NCI-H2196 treated with DMSO at 0.1 percent for 48 hours (cell line): ENCODE results near the gene NR5A1.

Experiments used
- DNase-seq: peaks from one replicate; lab custom pipeline; 2025; ENCODE audit not compliant: unreplicated experiment; lab: John Stamatoyannopoulos, UW

Gene NR5A1

DNA sequence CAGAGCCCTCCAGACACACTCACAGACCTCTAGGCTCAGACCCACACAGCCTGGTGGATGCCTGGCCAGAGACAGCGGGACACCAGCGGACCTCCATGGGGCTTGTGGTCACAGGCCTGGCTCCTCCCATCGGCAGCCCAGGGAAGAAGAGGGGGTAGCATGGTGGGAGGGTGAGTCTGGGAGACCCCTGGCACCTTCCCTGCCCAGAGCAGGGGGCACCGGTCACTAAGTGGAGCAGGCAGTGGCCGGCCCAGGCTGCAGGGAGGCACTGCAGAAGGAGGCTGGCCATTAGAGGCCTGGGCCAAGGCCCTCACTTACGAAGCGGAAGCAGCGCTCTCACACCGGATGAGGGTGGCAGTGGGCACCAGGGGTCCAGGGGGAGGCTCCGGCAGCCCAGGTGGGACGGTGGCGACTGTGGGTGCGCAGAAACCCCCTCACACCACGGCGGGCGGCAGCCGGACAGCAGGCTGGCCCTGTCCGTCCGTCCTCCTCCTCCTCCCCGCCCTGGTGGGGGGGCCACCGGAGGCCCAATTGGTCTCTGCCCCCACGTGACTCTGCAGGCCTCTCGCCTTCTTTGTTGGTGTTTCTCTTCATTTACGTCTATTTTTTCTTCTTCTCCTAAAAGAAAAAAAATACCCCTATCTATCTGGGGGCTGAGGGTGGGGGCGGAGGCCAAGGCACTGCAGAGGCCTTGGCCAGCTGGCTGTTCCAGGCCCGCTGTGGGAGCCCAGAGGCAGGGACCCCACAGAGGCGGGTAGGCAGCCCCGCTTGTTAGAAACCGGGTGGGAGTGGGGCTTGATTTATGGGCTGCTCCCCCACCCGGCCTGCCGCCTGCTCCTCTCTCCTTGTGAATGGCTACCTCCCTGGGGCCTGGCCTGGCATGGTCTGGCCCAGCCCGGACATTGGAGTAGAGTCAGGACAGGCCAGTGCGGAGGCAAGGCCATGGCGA is at the start of gene NR5A1:
Gene NR5A1, minus strand, starts transcription at position 469 of the 949 bp plus-strand sequence. CDS start 4,004 bp downstream, outside the sequence.
- DNase-seq, result no peak

DNA sequence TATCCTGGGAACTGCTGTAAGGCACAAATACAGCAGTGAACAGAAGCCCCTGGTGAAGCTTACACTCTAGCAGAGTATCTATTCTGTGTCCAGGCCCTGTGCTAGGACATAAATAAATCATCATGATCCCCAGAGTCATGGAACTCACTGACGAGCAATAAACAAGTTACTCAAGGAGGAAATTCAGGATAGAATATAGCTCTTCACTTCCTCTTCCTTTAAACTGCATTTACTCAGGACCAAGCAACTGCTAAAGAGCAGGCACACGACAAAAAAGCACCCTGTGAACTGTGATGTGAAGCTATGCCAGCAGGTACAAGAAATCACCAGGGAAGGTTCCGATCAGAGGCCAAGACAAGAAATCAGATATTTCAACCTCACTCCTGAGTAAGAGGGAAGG is 47.8 kb upstream of the NR5A1 start:
- DNase-seq, result no peak

DNA sequence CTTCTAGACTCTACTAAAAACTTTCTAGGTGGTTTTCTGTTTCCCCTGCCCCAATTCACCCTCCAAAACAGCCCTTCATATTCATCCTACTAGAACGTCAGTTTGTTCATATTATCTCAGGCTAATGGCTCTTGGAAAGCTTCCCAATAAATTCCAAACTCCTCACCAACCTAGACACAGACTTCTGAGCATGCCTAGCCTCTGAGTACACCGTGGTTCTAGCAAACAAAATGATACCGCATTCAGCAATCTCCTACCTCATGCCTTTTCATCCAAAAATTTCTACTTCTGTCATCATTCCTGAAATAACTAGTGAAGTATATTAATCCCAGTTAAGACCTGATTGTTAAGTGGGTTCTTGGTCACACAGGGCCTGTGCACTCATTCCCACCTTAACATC is 46.5 kb upstream of the NR5A1 start:
- DNase-seq, result no peak

DNA sequence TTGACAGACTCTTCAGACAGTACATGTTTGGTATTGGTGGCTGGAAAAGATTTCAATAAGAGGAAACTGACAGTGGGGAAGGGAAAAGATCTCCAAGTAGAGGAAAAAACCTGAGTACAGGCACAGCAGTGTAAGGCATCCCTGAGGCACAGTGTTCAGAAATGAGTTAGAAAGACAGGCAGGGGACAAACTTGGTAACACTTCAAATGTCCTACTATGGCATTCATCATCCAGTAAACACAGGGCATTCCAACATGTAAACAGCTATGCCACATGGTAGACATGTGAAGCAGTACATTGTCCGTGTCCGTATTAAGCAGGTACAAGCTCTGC is 45.0 kb upstream of the NR5A1 start:
- no peak for DNase-seq

DNA sequence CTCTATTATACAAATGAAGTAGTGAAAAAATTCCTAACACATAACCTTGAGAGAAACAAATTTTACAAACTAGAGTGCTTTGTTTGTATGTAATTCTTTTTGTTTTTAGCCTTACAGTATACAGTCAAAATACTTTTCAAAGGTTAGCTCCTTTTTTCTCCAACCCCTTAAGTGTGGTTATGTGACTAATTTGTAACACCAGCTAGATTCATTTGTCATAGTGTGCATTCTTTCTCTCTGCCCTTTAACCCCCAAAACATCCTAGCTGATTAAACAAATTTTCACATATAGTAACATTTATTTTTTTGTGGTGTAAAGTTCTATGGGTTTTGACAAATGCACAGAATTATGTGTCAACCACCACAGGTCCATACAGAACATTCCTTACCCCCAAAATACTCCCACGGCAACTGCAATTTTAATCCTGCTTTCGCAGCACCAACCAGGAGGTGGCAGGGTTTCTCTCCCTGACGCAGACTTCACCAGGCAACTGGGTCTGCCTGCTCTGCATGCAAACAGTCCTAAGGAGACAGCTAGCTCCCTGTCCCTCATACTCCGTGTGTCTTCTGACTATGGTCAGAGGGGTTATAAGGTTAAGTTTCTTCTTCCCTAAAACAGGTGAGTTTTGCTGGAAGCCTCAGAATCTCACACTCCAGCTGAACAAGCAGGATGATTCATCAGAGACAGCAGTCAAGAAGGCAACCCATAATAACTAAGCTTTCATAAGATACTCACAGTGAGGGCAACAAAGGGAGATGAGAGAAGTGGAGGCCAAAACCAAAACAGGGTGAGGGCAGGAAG is 44.5 kb upstream of the NR5A1 start:
- peak; percentile 34 for DNase-seq

DNA sequence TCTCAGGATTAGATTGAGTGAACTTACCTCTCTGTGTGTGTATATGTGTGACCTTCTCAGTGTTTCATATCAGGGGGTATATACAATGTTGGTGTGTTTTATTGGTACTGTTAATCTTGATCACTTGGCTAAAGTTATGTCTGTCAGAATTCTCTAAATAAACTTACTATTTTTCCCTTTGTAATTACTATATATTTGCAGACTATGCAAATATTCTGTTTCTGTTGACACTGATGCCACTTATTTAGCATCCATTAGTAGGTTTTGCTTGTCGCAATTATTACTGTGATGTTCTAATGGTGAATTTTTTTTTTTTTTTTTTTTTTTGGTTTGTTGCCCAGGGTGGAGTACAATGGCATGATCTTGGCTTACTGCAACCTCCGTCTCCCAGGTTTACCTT is 42.9 kb upstream of the NR5A1 start:
- no peak for DNase-seq

DNA sequence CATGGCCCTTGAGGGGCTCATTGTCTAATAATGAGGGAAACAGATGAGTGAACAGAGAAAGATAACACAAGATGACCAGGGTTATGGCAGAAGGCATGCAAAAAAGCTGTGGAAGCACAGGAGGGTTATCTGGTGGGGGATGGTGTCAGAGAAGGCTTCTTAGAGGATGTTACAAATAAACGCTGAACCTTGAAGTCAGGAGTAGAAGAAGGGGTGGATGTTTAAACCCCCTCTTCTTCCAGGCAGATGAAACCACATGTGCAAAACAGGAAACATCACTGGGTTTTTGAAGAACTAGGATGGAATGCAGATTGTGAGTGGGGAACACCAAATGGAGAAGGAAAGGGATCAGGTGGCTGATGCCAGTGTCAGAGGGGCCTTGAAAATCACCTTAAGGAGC is 41.8 kb upstream of the NR5A1 start:
- DNase-seq, result no peak

DNA sequence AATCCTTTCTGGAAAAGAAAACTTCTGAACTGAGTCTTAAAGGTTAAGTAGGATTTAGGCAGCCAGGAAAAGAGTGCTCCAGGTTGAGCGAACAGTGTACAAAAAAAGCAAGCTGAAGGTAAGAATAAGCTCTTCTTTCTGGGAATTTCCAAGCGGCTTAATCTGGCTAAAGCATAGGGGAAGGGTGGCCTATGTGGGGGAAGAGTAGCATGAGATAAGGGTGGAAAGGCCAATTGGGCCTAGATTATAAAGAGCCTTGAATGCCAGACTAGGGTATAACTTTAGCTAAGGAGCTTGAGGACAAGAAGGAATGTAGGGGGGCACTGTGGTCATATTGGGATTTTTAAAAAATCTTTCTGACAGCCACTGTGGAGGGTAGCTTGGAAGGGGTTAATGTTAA is 37.3 kb upstream of the NR5A1 start:
- DNase-seq, result no peak

DNA sequence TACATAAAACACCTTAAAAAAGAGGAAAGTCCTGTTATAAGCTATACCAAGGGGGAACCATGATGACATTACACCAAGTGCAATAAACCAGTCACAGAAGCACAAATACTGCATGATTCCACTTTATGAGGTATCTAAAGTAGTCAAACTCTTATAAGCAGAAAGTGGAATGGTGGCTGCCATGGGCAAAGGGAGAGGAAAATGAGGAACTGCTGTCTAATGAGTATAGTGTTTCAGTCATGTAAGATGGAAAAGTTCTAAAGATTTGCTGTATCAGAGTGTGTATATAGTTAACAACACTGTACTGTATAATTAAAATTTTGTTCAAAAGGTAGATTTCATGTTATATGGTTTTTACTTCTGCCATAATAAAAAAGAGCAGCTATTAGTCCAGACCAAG is 34.6 kb upstream of the NR5A1 start:
- no peak for DNase-seq

DNA sequence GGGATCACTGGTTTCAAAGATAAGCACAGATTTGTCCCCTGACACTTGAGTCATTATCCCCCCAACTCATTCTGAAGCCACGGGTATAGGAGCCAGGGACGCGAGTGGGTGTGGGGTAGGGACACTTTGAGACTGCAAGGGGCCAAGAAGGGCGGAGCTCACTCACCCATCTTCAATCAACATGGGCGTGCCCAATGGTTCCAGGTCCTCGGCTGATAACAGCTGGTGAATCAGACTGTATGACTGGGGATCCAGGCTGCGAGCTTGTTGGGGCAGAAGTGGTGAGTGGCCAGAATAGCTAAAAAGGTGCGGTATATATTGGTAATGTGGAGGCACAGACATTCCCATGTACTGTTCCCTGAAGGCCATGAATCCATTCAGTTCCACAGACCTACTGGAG is 30.7 kb upstream of the NR5A1 start:
- DNase-seq, result no peak

DNA sequence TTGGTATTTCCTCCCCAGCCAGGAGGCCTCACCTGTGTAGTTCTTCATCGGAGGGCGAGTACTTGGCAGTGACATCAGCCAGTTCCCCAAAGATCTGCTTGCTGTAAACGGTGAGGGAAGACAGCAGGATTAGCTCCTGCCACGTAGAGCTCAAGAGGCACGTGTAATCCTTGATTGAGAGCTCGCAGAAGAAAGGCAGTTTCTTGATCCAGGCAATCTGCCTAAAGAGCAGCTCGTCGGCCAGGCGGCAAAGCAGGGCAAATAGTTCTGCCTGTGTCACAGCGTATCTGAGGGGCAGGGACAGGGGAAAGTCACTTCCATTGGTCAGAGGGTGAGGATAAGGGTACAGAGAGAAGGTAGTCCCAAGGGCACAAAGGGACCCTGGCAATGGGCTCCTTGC is 28.6 kb upstream of the NR5A1 start:
- no peak for DNase-seq

DNA sequence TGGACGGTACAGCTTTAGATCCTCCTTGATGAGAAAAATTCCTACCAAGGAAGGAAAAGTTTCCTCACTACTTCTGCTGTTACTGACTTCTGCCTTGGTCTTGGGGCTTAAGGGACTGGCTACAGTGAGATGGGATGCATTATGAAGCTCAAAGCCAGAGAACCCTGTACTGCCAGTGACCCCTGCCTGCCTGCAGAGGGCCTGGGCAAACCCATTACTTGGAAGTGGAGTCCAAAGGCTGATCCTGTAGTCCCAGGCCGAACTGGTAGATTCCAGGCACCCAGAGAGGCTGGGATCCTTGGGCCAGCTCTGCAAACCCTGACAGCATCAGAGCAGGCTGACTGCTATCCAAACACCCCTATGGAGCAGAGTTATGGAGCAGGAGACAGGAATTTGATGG is 25.7 kb upstream of the NR5A1 start:
- no peak for DNase-seq

DNA sequence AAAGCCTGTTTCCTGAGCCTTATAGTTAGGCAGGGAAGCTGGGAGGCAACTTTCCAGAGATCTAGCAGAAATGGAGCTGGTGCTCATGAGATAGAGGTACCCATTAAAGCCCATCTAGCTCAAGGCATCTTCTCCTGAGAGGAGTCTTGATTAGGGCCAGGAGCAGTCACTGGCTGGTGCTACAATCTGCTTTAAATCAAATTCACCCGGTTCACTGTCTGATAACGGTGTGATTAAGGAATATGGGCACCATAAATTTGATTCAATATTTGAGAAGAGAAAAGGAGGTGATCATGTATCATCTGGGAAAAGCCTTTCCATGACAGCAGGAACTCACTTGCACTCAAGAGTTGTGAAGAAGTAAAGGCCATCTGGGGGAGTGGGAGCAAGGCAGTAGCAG is 23.9 kb upstream of the NR5A1 start:
- no peak for DNase-seq

DNA sequence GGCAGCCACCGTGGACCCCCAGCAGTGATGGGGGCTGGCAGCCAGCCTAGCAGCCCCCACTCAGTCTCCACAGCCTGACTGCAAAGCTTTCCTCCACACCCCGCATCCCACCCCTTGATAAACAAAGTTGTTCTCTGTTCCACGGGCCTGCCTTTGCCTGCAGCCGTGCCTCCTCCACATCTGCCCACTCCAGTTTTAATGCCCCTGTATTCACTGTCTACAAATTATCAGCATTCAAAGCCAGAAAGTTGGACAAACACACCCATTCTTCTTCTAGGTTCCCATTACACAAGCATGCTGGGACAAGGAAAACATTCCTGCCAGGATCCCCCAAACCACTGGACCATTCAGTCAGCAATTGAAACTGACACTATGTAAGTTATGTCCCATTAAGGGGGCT is 23.0 kb upstream of the NR5A1 start:
- DNase-seq, result no peak

DNA sequence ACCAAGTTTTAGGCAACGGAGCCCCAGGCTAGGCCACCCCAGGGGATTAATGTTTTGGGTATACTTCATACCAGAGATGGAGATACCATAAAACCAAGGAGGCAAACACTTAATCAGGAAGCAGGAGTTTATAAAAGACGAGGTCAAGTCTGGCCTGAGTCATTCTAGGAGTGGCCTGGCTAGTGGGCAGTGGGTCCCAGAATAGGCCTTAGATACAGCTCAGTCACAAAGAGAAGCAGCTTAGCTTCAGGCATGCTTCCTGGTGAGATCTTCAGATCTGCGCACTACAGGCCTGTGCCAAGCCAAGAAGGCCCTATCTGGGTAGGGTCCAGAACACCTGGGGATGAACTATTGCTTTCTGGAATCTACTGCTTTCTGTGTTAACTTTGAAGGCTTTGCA is 20.6 kb upstream of the NR5A1 start:
- DNase-seq, result no peak

DNA sequence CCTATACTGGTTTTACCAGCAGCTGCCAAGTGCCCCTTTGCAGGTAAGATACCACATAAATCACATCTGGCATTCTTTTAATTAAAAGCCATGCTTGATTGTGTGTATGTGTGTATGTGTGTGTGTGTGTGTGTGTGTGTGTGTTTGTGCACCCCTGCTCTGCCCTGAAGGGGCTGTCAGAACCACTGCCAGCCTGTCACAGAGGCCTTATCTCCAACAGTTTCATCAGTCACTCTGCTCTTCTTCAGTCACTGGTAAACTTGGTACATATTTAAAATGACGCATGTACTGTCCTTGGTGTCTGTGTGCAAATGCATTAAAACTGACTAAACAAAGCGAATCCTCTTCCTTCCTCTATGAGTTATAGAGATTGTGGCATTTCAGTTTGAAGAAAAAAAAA is 19.0 kb upstream of the NR5A1 start:
- DNase-seq, result no peak

DNA sequence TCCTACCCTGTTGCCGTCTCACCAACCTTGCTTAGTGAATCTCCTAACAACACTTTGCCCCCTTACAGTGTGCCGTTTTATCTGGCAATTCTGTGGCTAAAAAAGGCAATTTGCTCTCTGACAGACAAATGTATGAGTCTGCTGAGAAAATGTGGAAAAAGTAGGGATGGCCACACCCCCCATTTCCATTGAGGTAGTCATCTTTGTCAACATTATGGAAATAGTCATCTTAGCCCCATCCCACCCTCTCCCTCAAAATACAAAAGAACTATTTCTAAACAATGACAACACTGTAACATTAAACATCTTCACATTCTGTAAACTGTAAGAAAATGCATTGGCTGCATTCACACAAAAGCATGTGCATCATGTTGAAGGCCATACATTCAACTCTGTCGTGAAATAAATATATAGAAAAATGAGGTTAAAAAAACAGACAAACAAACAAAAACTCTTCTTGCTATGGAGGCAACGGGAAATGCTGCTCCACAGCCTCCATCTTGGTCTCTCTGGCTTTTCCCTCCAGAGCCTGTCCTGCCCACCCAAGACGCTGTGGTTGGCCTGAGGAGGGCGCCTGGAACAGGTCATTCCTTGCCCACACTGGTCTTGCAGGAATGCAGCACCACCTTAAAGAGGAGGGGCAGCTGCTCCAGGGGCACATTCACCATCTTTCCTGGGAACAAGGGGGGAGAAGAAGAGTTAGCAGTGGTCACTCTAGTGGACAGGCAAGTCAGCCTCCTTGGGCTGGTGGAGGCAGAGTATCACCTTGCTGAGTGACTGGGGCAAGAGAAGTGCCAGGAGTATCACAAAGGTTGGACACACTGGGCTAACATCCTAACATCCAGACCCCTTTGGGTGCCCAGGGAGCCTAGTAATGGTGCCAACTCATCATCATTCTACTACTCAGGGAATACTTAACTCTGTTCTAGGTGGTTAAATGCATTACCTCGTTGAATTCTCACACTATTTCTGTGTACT is 15.2 kb upstream of the NR5A1 start:
- no peak for DNase-seq

DNA sequence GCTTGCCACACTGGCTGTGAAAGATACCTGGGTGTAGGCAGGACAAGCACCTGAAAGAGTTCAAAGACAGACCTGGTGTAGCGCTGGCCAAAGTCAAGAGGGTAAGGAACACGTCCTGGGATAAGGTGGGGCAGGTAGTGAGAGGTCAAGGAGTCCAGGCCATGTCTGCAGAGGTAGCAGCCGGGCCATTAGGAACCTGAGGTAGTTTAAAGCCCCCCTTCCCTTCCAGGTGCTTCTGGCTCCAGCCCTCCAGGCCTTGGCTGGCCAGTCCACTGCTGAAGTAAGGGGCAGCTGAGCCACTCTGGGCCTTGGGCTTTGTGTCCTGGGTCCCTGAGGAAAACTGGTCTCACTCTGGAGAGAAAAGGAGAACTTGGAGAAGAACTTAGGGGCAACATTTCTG is 13.9 kb upstream of the NR5A1 start:
- DNase-seq, result no peak

DNA sequence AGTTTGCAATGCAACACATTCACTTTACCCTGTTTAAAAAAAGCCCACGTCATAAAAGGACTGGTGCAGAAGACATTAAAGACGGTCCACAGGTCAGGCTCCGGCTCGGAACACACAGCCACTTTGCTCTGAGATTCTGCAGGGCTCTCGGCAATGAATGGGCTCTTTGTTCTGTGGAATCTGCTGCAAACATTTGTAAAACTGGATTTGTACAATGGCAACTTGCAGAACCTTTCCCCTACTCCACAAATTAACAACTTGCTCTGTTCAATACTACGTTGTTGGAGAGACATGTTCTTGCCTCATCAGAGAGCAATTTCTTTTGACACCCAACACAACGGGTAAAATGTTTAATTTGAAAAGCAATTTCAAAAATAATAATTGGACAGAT is 13.0 kb upstream of the NR5A1 start:
- no peak for DNase-seq

DNA sequence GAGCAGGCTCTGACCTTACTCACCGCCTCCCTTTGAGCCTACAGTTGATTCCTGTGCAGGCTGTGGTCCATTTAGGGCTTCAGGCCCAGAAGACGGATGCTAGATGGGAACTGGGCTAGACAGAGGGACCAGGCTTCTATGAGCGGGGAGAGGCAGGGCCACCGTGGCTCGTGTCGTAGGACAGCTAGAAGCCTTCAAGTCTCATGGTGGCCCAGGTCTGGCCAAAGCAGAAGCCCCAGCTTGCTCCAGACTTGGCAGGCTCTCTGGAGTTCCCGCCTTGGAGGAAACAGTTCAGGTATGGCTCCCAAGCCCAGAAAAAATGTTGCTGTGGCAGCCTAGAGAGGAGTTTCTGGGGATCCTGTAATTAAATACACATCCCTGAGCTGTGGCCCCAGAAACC is 10.9 kb upstream of the NR5A1 start:
- DNase-seq, result no peak

DNA sequence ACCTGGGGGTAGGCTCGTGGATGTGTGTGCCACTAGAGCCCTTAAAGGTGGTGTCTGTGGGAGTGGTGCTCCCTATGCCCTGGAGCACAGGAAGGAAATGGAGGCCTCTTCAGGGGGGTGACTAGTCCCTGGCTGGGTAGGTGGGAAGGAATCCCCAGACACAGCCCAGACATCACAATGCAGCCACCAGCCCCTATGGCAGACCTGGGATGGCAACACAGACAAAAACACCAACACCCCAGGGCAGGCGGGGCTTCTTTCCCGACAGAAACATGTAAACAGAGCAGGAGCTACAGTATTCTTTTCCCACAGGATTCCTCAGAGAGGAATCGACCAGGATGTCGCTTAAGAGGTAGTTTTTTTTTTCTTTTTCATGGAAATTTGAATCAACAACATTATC is 10.4 kb upstream of the NR5A1 start:
- DNase-seq, result no peak
